Urothelium cell line (cell line): ENCODE measurements around the gene XBP1.
"Not testable (repeated sequence)": the region's sequence is repeated elsewhere in the genome, so short reads cannot be mapped to it uniquely, and the experiment has no call there.

Experiments
- DNase-seq: peaks from one replicate; pipeline ENCODE4 v3.0.0; 2011; ENCODE audit warnings: low spot score, mixed read lengths
- FAIRE-seq: peaks from 2 replicates; lab custom pipeline; 2011; peaks lifted over from hg19 to GRCh38; lab: Jason Lieb, UNC

XBP1 gene

DNA sequence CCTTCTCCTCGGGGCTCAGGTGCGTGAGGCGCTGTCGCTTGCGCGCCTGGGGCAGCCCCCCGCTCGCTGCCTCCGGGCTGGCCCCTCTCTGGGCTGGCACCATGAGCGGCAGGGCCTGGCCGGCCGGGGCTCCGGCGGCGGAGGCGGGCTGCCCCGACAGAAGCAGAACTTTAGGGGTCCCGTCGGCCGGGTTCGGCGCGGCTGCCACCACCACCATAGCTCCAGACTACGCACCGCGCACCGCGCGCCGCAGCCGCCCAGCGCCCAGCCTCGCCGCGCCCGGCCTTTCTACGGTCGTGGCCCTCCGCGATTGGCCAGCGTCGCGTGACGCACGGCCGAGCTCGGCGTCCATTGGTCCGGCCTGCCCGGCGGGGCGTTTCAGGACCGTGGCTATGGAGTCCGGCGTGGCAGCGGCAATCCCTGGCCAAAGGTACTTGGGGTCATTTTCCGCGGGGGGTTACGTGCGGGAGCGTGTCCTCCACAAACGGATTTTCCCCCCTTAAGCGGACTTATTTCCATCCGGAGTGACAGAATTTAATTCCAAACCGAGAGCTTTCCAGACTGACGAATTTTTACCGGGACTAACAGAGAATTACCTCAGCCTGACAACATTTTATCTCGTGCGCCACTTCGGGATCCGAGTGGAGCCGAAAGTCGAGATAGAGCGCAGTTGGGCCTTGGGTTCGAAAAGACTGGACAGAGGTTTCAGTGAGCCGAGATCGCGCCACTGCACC is at the start of gene XBP1:
Gene XBP1 (minus strand): TSS at position 262 of the 734 bp plus-strand sequence.
- DNase-seq (peak; percentile 99), FAIRE-seq (peak; percentile 98)

DNA sequence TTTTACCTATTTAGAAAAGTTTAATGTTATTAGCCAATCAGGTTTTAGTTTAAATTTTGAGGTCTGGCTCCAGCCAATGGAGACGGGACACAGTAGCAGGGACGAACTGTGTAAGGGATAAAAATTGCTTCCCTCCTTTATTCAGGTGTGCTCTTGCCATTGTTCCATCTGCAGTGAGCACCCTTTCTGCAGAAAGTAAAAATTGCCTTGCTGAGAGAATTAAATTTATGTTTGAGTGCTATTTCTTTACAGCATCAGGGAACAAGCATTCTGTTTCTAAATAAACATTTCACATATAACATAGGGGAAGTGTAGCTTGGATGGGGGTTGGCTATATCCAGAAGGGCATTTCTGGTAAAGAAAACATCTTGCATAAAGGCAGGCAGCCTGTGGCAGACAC is 46.6 kb upstream of the XBP1 start:
- FAIRE-seq (no peak), DNase-seq (no peak)

DNA sequence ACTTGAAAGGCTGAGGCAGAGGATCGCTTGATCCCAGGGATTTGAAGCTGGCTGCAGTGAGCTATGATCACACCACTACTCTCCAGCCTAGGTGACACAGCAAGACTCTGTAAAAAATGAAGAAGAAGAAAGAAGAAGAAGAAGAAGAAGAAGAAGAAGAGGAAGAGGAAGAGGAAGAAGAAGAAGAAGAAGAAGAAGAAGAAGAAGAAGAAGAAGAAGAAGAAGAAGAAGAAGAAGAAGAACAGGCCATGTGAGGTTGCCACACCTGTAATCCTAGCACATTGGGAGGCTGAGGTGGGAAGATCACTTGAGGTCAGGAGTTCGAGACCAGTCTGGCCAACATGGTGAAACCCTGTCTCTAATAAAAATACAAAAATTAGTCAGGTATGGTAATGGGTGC is 43.9 kb upstream of the XBP1 start:
- not testable (repeated sequence) for DNase-seq, FAIRE-seq

DNA sequence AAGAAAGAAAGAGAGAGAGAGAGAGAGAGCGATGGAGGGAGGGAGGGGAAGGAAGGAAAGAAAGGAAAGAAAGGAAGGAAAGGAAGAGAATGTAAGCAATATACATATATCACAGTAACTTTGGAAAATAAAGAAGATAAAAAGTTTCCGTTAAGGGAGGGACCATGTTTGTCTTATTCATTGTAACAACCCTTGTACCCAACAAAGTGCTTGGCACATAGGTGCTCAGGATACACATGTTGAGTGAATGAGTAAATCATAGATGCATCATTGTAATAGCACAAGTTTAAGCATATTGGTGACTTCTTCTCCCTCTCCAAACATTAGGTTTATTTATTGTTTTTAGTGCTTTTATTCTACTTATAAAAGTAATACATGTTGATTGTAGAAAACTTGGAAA is 43.3 kb upstream of the XBP1 start:
- no peak for FAIRE-seq

DNA sequence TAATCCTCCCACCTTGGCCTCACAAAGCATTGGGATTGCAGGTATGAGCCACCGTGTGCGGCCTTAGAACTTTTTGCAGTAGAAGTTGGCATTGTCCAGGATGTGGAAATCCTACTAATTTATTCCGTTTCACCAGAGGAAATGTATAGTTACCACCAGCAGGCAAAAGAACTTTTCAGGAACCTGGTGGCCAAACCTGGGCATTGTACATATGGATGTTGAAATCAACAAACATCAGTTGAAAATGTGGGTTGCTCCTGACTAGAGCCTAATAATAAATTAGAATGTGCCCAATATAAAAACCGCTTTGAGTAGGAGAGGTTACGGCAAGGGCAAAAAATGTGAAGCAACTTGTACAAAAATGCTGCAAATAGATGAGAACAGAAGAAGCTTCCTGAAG is 40.7 kb upstream of the XBP1 start:
- no peak for DNase-seq
- FAIRE-seq: no peak

More for the DNA sequence above, 43.3 kb upstream of the XBP1 start:
- DNase-seq: no peak

DNA sequence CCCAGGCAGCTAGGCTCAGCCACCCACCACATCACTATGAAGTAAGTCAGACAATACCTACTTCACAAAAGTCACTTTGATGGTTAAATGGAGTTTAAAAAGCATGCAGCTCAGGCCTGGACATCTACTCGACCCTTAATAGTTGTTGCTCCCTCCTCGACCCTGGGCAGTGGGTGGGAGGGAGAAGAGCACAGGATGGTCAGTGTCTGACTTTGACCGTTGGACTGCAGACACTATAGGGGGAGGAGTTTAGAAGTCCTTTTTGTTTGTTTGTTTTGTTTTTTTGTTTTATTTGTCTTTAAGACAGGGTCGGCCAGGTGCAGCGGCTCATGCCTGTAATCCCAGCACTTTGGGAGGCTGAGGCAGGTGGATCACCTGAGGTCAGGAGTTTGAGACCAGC is 38.6 kb upstream of the XBP1 start:
- FAIRE-seq (no peak), DNase-seq (no peak)

DNA sequence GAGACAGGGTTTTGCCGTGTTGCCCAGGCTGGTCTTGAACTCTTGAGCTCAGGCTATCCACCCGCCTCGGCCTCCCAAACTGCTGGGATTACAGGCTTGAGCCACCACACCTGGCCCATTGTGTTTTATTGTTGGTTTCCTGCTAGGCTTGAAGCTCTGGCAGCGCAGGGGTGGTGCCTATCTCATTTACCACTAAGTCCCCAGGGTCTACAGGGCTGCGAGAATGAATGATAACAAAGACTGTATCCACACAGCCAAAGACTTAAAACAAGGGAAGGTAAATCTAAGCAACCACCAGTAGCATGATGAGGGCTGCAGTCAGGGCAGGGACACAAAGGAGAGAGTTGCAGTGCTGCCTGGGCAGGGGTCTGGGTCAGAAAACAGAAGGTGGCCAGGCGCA is 37.3 kb upstream of the XBP1 start:
- FAIRE-seq: no peak
- DNase-seq: no peak

DNA sequence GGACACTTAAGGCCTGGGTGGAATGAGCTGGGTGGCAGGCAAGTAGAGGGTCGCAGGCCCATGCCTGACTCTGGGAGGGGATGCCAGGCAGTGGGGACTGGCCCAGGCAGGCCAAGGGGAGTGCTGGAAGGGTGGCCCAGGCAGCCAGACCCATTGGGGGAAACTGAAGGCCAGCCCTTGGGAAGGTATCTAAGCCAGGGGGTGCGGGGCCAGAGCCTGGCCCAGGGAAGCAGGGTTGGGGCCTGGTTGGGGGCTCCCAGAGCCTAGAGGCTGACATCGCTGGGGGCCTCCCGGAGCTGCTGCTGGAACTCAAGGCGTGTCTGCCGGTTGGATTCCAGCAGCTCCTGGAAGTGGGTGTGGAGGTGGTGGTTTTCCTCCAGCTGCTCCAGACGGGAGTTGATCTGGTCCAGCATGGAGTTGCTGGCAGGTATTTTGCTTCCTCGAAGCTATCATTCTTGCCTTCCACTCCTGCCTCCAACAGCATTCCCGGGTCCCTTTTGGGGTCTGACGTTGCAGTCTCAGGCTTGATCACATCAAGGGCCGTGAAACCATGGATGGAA is 35.3 kb upstream of the XBP1 start:
- no peak for DNase-seq
- FAIRE-seq: no peak

DNA sequence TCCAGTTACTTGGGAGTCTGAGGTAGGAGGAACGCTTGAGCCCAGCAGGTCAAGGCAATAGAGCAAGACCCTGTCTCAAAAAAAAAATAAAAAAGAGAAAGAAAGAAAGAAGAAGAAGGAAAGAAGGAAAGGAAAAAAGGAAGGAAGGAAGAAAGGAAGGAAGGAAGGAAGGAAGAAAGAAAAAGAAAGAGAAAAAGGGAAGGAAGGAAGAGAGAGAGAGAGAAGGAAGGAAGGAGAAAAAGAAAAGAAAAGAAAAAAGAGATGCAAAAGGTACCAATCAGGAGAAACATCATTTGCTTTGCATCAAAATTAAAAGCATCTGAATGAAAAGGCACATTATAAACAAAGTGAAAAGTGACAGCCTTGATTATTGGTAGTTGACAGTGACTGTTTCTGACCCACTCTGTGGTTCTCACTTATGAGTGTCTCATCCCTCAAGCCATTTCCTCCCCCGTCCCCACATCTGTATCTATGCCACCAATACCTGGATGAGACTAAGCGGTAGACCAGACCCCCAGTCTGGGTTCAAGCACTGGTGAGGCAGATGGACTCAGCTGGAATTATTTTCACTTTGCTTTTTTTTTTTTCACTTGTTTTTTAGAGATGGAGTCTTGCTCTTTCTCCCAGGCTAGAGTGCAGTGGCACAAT is 33.0 kb upstream of the XBP1 start:
- FAIRE-seq: no peak
- no peak for DNase-seq

DNA sequence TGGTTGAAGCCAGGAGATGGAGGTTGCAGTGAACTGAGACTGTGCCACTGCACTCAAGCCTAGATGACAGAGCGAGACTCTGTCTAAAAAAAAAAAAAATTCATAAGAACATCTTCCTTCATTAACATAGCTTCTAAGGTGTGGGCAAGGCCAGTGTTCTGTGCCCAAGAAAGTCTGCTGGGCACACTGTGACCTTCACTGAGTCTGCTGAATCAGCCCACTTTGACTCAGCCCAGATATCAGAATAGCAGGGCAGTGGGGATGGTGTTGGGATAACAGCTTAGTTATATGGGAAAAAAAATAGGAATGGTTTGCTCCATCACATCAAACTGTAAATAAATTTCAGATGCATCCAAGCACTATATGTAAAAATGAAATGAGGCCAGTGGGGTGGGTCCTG is 32.4 kb upstream of the XBP1 start:
- DNase-seq (no peak), FAIRE-seq (no peak)

DNA sequence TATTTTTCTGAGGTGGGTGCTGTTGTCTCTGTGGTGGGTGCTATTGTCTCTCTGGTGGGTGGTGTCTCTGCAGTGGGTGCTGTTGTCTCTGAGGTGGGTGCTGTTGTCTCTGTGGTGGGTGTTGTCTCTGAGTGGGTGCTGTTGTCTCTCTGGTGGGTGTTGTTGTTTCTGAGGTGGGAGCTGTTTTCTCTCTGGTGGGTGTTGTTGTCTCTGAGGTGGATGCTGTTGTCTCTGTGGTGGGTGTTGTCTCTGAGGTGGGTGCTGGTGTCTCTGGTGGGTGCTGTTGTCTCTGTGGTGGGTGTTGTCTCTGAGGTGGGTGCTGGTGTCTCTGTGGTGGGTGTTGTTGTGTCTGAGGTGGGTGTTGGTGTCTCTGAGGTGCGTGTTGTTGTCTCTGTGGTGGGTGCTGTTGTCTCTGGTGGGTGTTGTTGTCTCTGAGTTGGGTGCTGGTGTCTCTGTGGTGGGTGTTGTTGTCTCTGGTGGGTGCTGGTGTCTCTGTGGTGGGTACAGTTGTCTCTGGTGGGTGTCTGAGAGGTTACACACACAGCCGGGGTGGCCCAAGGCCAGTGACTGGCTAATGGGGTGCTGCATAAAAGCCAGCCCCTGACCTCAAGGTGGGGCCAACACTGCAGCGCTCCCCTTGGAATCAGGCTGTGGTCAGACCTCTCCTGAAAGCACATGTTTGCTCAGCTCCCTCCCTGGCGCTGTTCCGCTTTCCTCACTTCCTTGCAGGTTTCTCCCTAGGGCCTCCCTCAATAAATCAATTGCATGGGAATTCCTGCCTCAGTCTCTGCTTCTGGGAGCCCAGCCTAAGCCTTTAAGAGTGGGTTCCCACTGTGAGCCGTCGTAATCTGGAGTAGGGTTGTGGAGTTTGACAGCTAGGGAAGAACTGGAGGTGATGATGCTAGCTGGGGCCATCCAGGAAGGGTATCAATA is 31.0 kb upstream of the XBP1 start:
- DNase-seq (no peak), FAIRE-seq (no peak)

DNA sequence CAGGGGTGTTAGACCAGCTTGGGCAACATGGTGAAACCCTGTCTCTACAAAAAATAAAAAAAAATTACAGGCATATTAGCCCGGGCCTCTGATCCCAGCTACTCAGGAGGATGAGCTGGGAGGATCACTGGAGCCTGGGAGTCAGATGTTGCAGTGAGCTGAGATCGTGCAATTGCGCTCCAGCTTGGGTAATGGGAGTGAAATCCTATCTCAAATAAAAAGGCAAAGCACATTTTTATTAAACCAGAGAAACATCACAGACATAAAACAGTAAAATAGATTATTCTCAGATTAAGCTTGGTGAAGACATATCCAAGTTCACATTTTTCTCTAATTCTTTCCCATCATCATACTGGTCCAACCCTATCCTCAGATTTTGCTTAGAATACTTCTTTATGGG is 30.1 kb upstream of the XBP1 start:
- FAIRE-seq (no peak), DNase-seq (no peak)

DNA sequence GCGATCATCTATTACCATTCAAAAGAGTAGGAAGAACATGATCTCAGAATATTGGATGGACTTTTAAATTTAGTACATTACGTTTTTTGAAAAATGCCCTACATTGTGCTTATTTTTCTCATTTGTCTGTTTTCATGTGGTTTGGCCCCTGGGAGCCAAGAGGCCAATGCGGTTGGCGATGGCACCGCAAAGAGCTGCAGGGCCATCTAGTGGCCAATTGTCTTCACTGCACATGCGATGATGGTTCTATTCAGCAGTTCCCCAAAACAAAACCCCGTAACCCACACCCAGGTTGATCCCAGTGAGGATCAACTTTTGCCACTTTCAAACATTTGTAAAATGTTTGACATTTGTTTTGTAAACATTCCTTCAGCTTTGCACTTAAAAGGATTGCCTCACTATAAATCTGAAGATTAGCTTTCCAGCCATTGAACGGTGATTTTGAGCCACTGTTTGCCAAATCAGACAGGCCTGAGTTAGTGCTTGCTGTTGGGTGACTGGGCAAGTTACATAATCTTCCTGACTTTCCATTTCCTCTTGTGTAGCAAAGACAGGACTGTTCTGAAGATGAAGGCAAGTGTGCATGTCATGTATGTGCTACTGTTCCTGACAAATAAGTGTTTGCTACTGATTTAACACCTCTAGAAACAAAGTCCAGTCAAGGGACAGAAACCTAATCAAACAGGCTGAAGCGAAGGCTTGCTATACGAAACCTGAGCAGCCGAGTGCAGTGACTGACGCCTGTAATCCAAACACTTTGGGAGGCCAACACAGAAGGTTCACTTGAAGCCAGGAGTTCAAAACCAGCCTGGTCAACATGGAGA is 29.2 kb upstream of the XBP1 start:
- FAIRE-seq: peak; percentile 86
- peak; percentile 81 for DNase-seq

DNA sequence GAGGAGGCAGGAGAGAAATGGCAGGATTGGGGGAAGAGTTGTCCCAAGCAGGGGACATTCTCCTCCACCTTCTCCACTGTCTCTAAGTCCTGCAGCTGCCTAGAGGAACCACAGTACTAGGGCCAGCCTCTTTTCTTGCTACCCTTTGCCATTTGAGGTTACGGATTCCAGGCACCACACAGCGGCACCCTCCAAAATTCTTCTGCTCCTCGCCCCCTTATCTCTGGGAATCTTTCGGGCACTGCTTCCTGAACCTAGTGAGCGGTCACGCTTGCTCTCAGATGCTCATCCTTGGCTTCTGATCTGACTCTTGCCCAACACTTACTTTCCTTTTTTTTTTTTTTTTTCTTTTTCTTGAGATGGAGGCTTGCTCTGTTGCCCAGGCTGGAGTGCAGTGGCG is 26.6 kb upstream of the XBP1 start:
- FAIRE-seq (no peak), DNase-seq (no peak)

DNA sequence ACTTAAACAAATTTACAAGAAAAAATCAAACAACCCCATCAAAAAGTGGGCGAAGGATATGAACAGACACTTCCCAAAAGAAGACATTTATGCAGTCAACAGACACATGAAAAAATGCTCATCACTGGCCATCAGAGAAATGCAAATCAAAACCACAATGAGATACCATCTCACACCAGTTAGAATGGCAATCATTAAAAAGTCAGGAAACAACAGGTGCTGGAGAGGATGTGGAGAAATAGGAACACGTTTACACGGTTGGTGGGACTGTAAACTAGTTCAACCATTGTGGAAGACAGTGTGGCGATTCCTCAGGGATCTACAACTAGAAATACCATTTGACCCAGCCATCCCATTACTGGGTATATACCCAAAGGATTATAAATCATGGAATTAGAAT is 26.1 kb upstream of the XBP1 start:
- not testable (repeated sequence) for FAIRE-seq

DNA sequence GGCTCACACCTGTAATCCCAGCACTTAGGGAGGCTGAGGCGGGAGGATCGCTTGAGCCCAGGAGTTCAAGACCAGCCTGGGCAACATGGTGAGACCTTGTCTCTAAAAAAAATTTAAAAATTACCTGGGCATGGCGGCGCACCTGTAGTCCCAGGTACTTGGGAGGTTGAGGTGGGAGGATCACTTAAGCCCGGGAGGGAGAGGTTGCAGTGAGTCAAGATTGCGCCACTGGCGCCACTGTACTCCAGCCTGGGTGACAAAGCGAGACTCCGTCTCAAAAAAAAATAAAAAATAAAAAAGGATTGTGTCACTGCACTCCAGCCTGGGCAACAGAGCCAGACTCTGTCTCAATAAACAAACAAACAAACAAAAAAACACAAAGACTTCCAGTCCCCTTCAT is 24.1 kb upstream of the XBP1 start:
- not testable (repeated sequence) for DNase-seq, FAIRE-seq

More for the DNA sequence above, 26.1 kb upstream of the XBP1 start:
- DNase-seq: not testable (repeated sequence)

DNA sequence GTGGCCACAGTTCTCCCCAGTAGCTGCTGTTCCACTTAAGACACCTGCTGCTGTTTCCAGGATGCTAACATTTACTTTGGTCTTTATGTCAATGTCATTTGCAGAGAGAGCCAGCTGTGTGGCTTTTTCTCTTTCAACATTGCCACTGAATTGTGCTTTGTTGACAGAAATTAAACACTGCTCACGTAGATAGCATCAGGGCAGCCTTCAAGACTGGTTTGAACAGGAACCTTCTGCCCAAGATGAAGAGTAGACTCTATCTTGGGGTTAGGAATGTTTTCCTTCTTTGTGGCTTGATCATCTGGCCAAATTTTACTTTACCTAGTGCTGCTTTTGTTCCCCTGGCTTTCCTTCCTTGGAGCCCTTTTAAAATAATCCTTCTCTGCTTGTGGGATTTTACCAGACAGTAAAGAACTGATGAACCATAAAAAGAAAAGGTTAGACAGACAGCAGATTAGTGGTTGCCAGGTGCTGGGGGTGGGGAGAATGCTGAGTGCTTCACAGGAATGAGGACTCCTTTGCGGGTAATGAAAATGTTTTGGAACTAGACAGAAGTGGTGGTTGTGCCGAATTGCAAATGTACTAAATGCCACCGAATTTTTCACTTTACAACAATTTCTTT is 22.7 kb upstream of the XBP1 start:
- DNase-seq: no peak
- FAIRE-seq: no peak

DNA sequence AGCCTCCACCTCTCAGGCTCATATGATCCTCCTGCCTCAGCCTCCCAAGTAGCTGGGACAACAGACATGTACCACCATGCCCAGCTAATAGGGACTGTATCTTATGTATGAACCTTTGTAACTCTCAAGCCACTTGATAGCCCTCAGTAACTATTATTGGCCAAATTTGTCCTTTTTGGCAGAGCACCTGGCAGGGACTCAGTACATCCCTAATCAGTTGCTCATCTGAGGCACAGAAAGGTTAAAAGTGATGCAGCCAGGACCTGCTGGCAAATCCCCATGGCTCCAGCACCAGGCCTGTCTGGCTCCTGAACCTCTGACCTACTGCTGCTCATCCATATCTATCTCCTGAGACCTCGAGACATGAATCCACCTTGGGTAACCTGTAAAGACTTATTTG is 21.1 kb upstream of the XBP1 start:
- DNase-seq (no peak), FAIRE-seq (no peak)

DNA sequence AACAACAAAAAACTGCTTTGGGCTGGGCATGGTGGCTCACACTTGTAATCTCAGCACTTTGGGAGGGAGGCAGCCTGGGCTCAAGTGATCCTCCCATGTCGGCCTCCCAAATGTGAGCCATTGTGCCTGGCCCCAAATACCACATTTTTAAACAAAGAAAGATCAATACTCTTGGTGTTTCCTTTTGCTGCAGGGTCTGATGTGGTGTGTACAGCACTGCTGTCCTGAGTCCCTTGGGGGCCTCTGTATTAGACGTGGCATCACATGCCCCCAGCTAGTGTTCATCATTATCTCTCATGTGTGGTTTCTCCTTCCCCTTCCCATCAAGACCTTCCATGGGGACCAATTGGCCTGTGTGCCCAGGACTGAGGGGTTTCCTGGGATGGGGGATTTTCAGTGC is 20.5 kb upstream of the XBP1 start:
- no peak for FAIRE-seq

More for the DNA sequence above, 20.5 kb upstream of the XBP1 start:
- no peak for DNase-seq
